GM12878 (cell line): ENCODE results near the gene PIGV. TPM values are rescaled to one million over a fixed set of nuclear protein-coding genes. Genes with fewer than 3 reads are reported as not detected.

Experiments
- ATAC-seq: fragments of 200-7000 bp; cut with Tn5 transposase; 3 replicates; pipeline ENCODE4 v1.9.1; 2020; ENCODE audit warnings: mild to moderate bottlenecking, moderate library complexity
- BruUV-seq: library from RNA; stranded (reverse); fragments of 400-500 nt; replicated peaks from 2 replicates; lab custom pipeline; 2021; lab: Mats Ljungman, UMichigan
- CTCF ChIA-PET: fragments of 300-600 bp; sonication (Branson Sonifier 250); formaldehyde crosslinking; extraction: SDS; loops from one replicate; lab custom pipeline; 2021; ENCODE audit warnings: inconsistent platforms; lab: Yijun Ruan, JAX
- POLR2A ChIA-PET: fragments of 350-600 bp; formaldehyde crosslinking; extraction: SDS; loops from one replicate; lab custom pipeline; 2021; ENCODE audit warnings: inconsistent platforms; lab: Charles Lee
- RAD21 ChIA-PET: fragments of 300-600 bp; sonication (Branson Sonifier 250); formaldehyde crosslinking; loops from one replicate; lab custom pipeline; 2023; ENCODE audit warnings: antibody characterized with exemption; ENCODE audit not compliant: unreplicated experiment; lab: Charles Lee
- SMC1A ChIA-PET: fragments of 300-600 bp; sonication (Branson Sonifier 250); formaldehyde crosslinking; loops from one replicate; lab custom pipeline; 2023; ENCODE audit not compliant: unreplicated experiment, uncharacterized antibody; lab: Charles Lee
- DNase-seq: peaks from one replicate; pipeline ENCODE4 v3.0.0-alpha.2; 2011; ENCODE audit warnings: low read depth, low spot score
- FAIRE-seq: peaks from 3 replicates; lab custom pipeline; 2011; peaks lifted over from hg19 to GRCh38; lab: Jason Lieb, UNC
- H2AFZ ChIP-seq: 2 replicates; pipeline ENCODE4 v1.6.0; 2011; ENCODE audit warnings: low read depth, low read length, control low read depth; ENCODE audit not compliant: control insufficient read depth
- H3K27ac ChIP-seq: 2 replicates; pipeline ENCODE4 v1.5.1; 2011; ENCODE audit warnings: control low read depth; ENCODE audit not compliant: control insufficient read depth, insufficient read depth
- H3K27me3 ChIP-seq, 2 experiments: replicated peaks in 1 of 2; 2 replicates each; pipeline versions ENCODE4 v1.6.0 to v1.6.1; 2011; ENCODE audit warnings: low read length in 1 of 2; ENCODE audit not compliant: control insufficient read depth in 2 of 2, insufficient read depth in 2 of 2
- H3K36me3 ChIP-seq, 2 experiments: 2 replicates each; pipeline ENCODE4 v1.5.1; 2011; ENCODE audit warnings: low read length in 1 of 2; ENCODE audit not compliant: control insufficient read depth in 2 of 2, insufficient read depth in 2 of 2
- H3K4me1 ChIP-seq: 2 replicates; pipeline ENCODE4 v1.6.1; 2011; ENCODE audit warnings: mild to moderate bottlenecking, low read length, moderate library complexity, mixed read lengths; ENCODE audit not compliant: control insufficient read depth, insufficient read depth
- H3K4me2 ChIP-seq: 2 replicates; pipeline ENCODE4 v1.6.0; 2011; ENCODE audit warnings: control low read depth; ENCODE audit not compliant: control insufficient read depth, insufficient read depth
- H3K4me3 ChIP-seq: fragments of 200-600 bp; sonication (generic); 2 replicates; pipeline ENCODE4 v1.5.1; 2016
- H3K79me2 ChIP-seq: 2 replicates; pipeline ENCODE4 v1.6.0; 2011; ENCODE audit warnings: low read length; ENCODE audit not compliant: control insufficient read depth, insufficient read depth
- H3K9ac ChIP-seq: 2 replicates; pipeline ENCODE4 v1.8.0; 2011; ENCODE audit warnings: low read length, control low read depth, mixed read lengths; ENCODE audit not compliant: control insufficient read depth, insufficient read depth
- H3K9me3 ChIP-seq: replicated peaks from 3 replicates; pipeline ENCODE4 v1.5.1; 2011; ENCODE audit warnings: mild to moderate bottlenecking, low read length; ENCODE audit not compliant: control insufficient read depth, insufficient read depth
- H4K20me1 ChIP-seq: 2 replicates; pipeline ENCODE4 v1.6.0; 2011; ENCODE audit not compliant: control insufficient read depth, insufficient read depth
- CBFB ChIP-seq: IDR thresholded peaks from 2 replicates; pipeline ENCODE4 v1.6.1; 2016; ENCODE audit warnings: antibody characterized with exemption, low read depth
- CREB1 ChIP-seq: IDR thresholded peaks from 2 replicates; pipeline ENCODE4 v1.6.1; 2012; ENCODE audit warnings: low read depth, mild to moderate bottlenecking, inconsistent platforms
- EP300 ChIP-seq, 2 experiments: fragments of 150-350 bp in 1 of 2; IDR thresholded peaks; 2 replicates each; pipeline ENCODE4 v1.6.1; 2011 to 2012; ENCODE audit warnings: low read depth in 2 of 2, low read length in 2 of 2, borderline replicate concordance in 1 of 2, improper control_type of control experiment in 1 of 2, inconsistent platforms in 1 of 2; ENCODE audit not compliant: control insufficient read depth in 1 of 2
- ETV6 ChIP-seq, 2 experiments: fragments of 450-650 bp in 1 of 2; IDR thresholded peaks in 1 of 2; conservative IDR thresholded peaks in 1 of 2; 2 replicates each; pipeline ENCODE4 v1.6.1; 2014; ENCODE audit warnings: antibody characterized with exemption in 1 of 2, borderline replicate concordance in 1 of 2, low read depth in 1 of 2, mild to moderate bottlenecking in 1 of 2, moderate library complexity in 1 of 2
- HDGF ChIP-seq: fragments of 450-650 bp; IDR thresholded peaks from 2 replicates; pipeline ENCODE4 v1.6.1; 2016; ENCODE audit warnings: antibody characterized with exemption
- IKZF2 ChIP-seq, 2 experiments: fragments of 450-650 bp; IDR thresholded peaks; 2 replicates each; pipeline ENCODE4 v1.6.1; 2017; ENCODE audit warnings: mild to moderate bottlenecking in 2 of 2, moderate library complexity in 2 of 2
- IRF5 ChIP-seq: fragments of 450-650 bp; IDR thresholded peaks from 2 replicates; pipeline ENCODE4 v1.6.1; 2017; ENCODE audit warnings: borderline replicate concordance
- MYC ChIP-seq: IDR thresholded peaks from 2 replicates; pipeline ENCODE4 v1.6.1; 2011; ENCODE audit warnings: mild to moderate bottlenecking, low read length, moderate library complexity, inconsistent platforms; ENCODE audit not compliant: insufficient read depth, insufficient replicate concordance, insufficient read length, severe bottlenecking
- POLR2AphosphoS5 ChIP-seq: IDR thresholded peaks from 2 replicates; pipeline ENCODE4 v1.6.1; 2011; ENCODE audit warnings: mild to moderate bottlenecking, low read length, inconsistent platforms
- USF1 ChIP-seq: IDR thresholded peaks from 2 replicates; pipeline ENCODE4 v1.6.1; 2011; ENCODE audit warnings: borderline replicate concordance, low read depth, mild to moderate bottlenecking, moderate library complexity, mixed read lengths, low read length; ENCODE audit not compliant: insufficient read depth; ENCODE audit errors: extremely low read length
- ZBED1 ChIP-seq: IDR thresholded peaks from 2 replicates; pipeline ENCODE4 v1.6.1; 2016; ENCODE audit warnings: borderline replicate concordance
- ZNF24 ChIP-seq: fragments of 450-650 bp; IDR thresholded peaks from 2 replicates; pipeline ENCODE4 v1.6.1; 2017; ENCODE audit warnings: antibody characterized with exemption, mild to moderate bottlenecking
- ZNF687 ChIP-seq: fragments of 450-650 bp; IDR thresholded peaks from 2 replicates; pipeline ENCODE4 v1.6.1; 2017; ENCODE audit warnings: mild to moderate bottlenecking, moderate library complexity
- WGBS: methylation state at CpG from one replicate; pipeline ENCODE4 v1.1.6; 2016; ENCODE audit warnings: low lambda C conversion rate; ENCODE audit not compliant: insufficient replicate concordance, insufficient coverage; ENCODE audit errors: missing lambda C conversion rate; 5-methylcytosine and 5-hydroxymethylcytosine counted together
- in situ Hi-C: fragments of 300-500 bp; cut with MboI; formaldehyde crosslinking; loops from 9 replicates; pipeline ENCODE4 v1.14.3; 2018; ENCODE audit warnings: mixed read lengths
- intact Hi-C: fragments of 100-400 bp; cut with micrococcal nuclease; formaldehyde crosslinking; loops from one replicate; pipeline ENCODE4 v1.14.2; 2022; ENCODE audit not compliant: unreplicated experiment
- polyA plus RNA-seq, 11 experiments: library from polyadenylated mRNA; depleted of rRNA in 4 of 11; unstranded in 6 of 11; stranded (reverse) in 5 of 11; fragments of >200 nt; fragmentation: Nextera tagmentation in 4 of 11; fragmentation: Illumina TruSeq in 1 of 11; extraction: Ambion mirVana in 4 of 11; extraction: Trizol in 1 of 11; gene quantifications; 1 replicate in 1 of 11; 2 replicates in 10 of 11; pipeline versions ENCODE4 v1.2.1 to v1.2.3, GENCODE V29; 2011 to 2016; ENCODE audit warnings: inconsistent platforms in 2 of 11, missing spikeins in 2 of 11, low read depth in 1 of 11
- total RNA-seq, 4 experiments: library from RNA; depleted of rRNA in 3 of 4; stranded (reverse); fragments of >200 nt in 3 of 4; fragmentation: Illumina TruSeq in 1 of 4; extraction: Trizol in 1 of 4; gene quantifications; 2 replicates each; pipeline versions ENCODE4 v1.2.1 to v1.2.3, GENCODE V29; 2013 to 2021

The PIGV gene
- total and polyA plus RNA-seq, 10 of the 15 experiments (the other 5 are each of a cell fraction or from before 2014, with no cell fraction given), result 8.8 to 18.1 (median 11.9) TPM

GRCh38 chr1:26828411-26828991, 40.8 kb downstream of the PIGV start (continued):
- peak; percentile 48; the same call in 1 of the 2 replicates for TF ChIP-seq ZNF687
- TF ChIP-seq ZBED1, result no peak
- TF ChIP-seq EP300 (IDR thresholded peaks at IDR 0.05; ENCODE audit: borderline replicate concordance in 1 of 2, control insufficient read depth in 1 of 2, low read depth in 2 of 2, low read length in 2 of 2), result 0 out of 4 replicates have a peak, but pooled peaks of 1 of the 2 experiments have one; percentile 35

GRCh38 chr1:26829184-26829911, 41.6 kb downstream of the PIGV start:
- no peaks in the 10 kb centered on the region for H4K20me1 ChIP-seq
- H3K9me3 ChIP-seq, result no peaks in the 10 kb centered on the region
- peaks cover 74% of the 10 kb centered on the region for H3K79me2 ChIP-seq
- H3K4me1 ChIP-seq, result peaks cover 39% of the 10 kb centered on the region
- intact Hi-C loops, result loop anchor here (5.0 kb wide), 1 partner anchor 38 kb away; no protein-coding TSS in a partner anchor
- RAD21 ChIA-PET, result interaction anchor here (0.9 to 2.1 kb wide), 9 partner anchors 9 to 86 kb away, joined by 3 to 13 read pairs (median 4); partner anchors contain the start of gene PIGV
- H3K9ac ChIP-seq, result peak overlapping the region; percentile 70
- WGBS, result 90% methylated on average over 6 of the region's 6 CpGs
- no TSS peak for BruUV-seq
- DNase-seq (no peak), FAIRE-seq (no peak), ATAC-seq (0 out of 3 replicates have a peak, but pooled peaks have one; percentile 1)
- CTCF ChIA-PET, result interaction anchor here (0.7 to 7.7 kb wide), 15 partner anchors 8 to 329 kb away, joined by 3 to 117 read pairs (median 4); partner anchors contain the start of gene PIGV
- SMC1A ChIA-PET, result interaction anchor here (0.6 to 7.2 kb wide), 12 partner anchors 9 to 227 kb away, joined by 3 to 57 read pairs (median 4); no protein-coding TSS in a partner anchor
- H2AFZ ChIP-seq, result no peak overlapping the region
- peak overlapping the region; percentile 82 for H3K4me3 ChIP-seq
- peak overlapping the region; percentile 99 for H3K4me2 ChIP-seq
- POLR2A ChIA-PET, result interaction anchor here (0.6 to 7.6 kb wide), 8 partner anchors 8 to 1477 kb away, joined by 3 to 56 read pairs (median 5); no protein-coding TSS in a partner anchor
- peak overlapping the region; percentile 84 for H3K27ac ChIP-seq
- H3K36me3 ChIP-seq, result peaks cover 5 to 20% of the 10 kb centered on the region in 2 experiments
- in situ Hi-C loops, result loop anchor here (5.0 kb wide), 1 partner anchor 52 kb away; no protein-coding TSS in a partner anchor
- H3K27me3 ChIP-seq, result no peaks in the 10 kb centered on the region
- TF ChIP-seq POLR2AphosphoS5 (no peak), IKZF2 (IDR thresholded peaks at IDR 0.05) (no peak), ZNF24 (no peak), HDGF (peak; percentile 80; the same call in 1 of the 2 replicates), CREB1 (no peak), CBFB (no peak), ETV6 (conservative IDR thresholded peaks at IDR 0.05 in 1 of 2, IDR thresholded peaks at IDR 0.05 in 1 of 2; ENCODE audit: borderline replicate concordance in 1 of 2, low read depth in 1 of 2) (no peak), USF1 (no peak), IRF5 (no peak), MYC (no peak)
